ENCODE data around the gene GLI3.

The GLI3 gene

DNA sequence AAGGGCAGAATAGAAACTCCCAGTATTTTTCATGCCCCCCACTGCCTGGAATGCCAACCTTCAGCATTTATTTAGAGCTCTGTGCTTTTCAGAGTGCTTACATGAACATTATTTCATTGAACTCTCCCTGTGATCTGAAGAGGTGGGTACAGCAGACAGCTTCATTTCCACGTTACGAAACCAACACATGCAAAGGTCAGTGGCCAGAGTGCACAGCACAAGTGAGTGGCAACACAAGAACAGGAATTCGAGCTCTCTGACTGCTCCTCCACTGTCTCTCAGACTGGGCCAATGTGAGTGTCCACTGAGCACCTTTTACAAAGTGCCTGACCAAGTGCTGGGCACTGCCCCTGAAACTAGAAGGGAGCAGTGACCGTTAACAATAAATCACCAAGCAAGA, 162.9 kb downstream of the GLI3 start:
- no peak overlapping the region for H3K4me3 ChIP-seq (ENCODE audit: low read depth, low read length)
- TF ChIP-seq, protein P1, sequence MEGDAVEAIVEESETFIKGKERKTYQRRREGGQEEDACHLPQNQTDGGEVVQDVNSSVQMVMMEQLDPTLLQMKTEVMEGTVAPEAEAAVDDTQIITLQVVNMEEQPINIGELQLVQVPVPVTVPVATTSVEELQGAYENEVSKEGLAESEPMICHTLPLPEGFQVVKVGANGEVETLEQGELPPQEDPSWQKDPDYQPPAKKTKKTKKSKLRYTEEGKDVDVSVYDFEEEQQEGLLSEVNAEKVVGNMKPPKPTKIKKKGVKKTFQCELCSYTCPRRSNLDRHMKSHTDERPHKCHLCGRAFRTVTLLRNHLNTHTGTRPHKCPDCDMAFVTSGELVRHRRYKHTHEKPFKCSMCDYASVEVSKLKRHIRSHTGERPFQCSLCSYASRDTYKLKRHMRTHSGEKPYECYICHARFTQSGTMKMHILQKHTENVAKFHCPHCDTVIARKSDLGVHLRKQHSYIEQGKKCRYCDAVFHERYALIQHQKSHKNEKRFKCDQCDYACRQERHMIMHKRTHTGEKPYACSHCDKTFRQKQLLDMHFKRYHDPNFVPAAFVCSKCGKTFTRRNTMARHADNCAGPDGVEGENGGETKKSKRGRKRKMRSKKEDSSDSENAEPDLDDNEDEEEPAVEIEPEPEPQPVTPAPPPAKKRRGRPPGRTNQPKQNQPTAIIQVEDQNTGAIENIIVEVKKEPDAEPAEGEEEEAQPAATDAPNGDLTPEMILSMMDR (conservative IDR thresholded peaks at IDR 0.05; ENCODE audit: low read depth, low read length): no peak
- DNase-seq (ENCODE audit: low read depth): no peak

DNA sequence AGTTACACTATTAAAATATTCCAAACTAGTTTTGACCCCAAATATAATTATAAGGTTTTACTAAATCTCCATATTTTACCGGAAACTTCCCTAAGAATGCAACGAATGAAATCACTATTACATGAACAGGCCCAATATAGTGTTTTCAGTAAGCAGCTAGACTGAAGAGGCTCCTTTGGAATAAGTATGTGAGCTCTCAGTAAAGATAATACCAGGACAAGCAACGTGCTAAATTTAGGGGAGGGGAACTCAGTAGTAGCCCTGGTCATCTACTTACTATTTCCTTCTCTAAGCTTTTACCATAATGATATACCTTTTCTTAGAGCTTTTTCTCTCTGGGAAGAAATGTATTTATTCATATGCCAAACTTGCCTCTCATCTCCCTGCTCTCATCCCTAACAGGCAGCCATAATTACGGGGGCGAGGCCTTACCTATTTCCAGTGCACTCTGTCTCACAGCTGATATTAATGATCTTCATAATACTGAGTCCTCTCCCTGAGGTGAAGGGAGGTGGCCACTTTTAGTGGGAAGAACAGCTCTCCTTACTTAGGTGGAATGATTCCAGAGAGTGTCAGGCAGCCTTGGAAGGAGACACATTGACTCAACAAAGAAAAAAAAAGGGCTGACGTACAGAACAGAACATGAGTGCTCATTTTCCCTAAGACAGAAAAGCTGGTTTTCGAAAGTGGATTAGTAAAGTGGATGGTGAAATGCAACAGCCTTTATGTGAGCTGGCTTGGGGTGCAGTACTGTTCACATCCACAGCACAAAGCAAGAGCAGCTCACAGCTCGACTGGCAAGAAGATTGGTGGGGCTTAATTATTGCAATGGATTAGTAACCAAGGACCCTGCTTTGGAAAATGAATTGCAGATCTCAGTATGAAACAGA, 165.4 kb downstream of the GLI3 start:
- peak; percentile 61 for DNase-seq (ENCODE audit: low read depth)
- TF ChIP-seq, protein P1 (conservative IDR thresholded peaks at IDR 0.05; ENCODE audit: low read depth, low read length): peak; percentile 48
- H3K4me3 ChIP-seq (ENCODE audit: low read depth, low read length): no peak overlapping the region

DNA sequence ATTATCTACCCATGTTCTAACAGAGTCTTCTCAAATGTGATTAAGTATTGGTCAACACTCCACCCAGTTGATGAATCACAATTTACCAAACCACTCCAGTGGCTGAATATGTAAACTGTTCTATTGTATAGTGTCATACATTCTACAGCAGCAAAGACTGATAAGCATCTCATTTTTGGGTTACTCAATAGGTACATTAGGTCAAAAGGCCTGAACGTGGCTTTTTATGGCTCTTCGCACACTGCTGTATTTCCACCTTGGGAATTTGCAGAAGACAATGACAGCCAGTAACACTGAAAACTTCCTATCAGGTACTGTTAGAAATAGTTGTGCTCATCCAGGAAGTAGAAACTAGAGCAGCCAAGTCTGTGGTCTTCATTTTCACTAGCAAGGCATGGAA, 166.9 kb downstream of the GLI3 start:
- no peak overlapping the region for H3K4me3 ChIP-seq (ENCODE audit: low read depth, low read length)
- TF ChIP-seq, protein P1 (conservative IDR thresholded peaks at IDR 0.05; ENCODE audit: low read depth, low read length): no peak
- DNase-seq (ENCODE audit: low read depth): peak; percentile 77

GRCh38 chr7:42069590-42069989, 167.4 kb downstream of the GLI3 start:
- DNase-seq (ENCODE audit: low read depth): no peak

GRCh38 chr7:42068554-42069280, 168.3 kb downstream of the GLI3 start:
- H3K4me3 ChIP-seq (ENCODE audit: low read depth, low read length): no peak overlapping the region
- TF ChIP-seq, protein P1 (conservative IDR thresholded peaks at IDR 0.05; ENCODE audit: low read depth, low read length): no peak
- no peak for DNase-seq (ENCODE audit: low read depth)

More at GRCh38 chr7:42069590-42069989, 167.4 kb downstream of the GLI3 start:
- TF ChIP-seq, protein P1 (conservative IDR thresholded peaks at IDR 0.05; ENCODE audit: low read depth, low read length): no peak
- no peak overlapping the region for H3K4me3 ChIP-seq (ENCODE audit: low read depth, low read length)

DNA sequence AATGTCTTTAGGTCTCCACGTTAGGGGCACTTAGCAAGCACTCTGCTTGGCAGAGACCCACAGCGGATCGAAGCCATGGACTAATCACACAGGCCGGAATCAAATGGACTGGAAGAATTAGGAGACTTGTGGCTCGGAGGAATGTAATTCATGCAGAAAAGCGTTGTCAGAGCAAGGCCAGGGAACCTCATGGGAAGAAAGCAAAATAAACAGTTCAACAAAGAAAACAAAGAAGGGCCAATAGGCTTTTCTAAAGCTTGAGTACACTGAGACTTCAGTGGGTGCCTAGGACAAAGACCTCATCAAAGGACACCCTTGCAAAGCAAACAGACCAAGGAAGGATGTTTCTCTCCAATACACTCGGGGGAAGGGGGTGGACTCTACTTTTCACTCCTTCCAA, 171.1 kb downstream of the GLI3 start:
- no peak overlapping the region for H3K4me3 ChIP-seq (ENCODE audit: low read depth, low read length)
- TF ChIP-seq, protein P1 (conservative IDR thresholded peaks at IDR 0.05; ENCODE audit: low read depth, low read length): no peak
- peak; percentile 72 for DNase-seq (ENCODE audit: low read depth)

Data from choroid plexus epithelial cell (primary cell).